CD4-positive, alpha-beta T cell (primary cell): ENCODE results near the gene KIF3A. TPM values are rescaled to one million over a fixed set of nuclear protein-coding genes. Genes with fewer than 3 reads are reported as not detected.
A peak's percentile ranks its signal among the peaks of the same experiment; 100 is the strongest.

Experiments used
- ATAC-seq: fragments of 200-7000 bp; cut with Tn5 transposase; one replicate; pipeline ENCODE4 v1.10.0; 2022; ENCODE audit warnings: mild to moderate bottlenecking; ENCODE audit not compliant: poor library complexity
- CTCF ChIA-PET: fragments of 350-600 bp; sonication (Branson Sonifier 250); formaldehyde crosslinking; loops from one replicate; lab custom pipeline; 2021; ENCODE audit warnings: antibody characterized with exemption, inconsistent platforms; lab: Charles Lee
- POLR2A ChIA-PET: fragments of 350-600 bp; sonication (Branson Sonifier 250); formaldehyde crosslinking; loops from one replicate; lab custom pipeline; 2021; ENCODE audit warnings: antibody characterized with exemption, inconsistent platforms; lab: Charles Lee
- DNase-seq, 14 experiments: peaks; one replicate each; pipeline ENCODE4 v3.0.0-alpha.2; 2013 to 2020; ENCODE audit warnings: mixed read lengths in 2 of 14
- H3K27ac ChIP-seq, 2 donors: one replicate each; pipeline versions ENCODE4 v1.5.1 to v1.7.0; 2013; ENCODE audit warnings: low read length in 2 of 2, low read depth in 1 of 2, mild to moderate bottlenecking in 1 of 2
- H3K27me3 ChIP-seq, 2 experiments: 1 replicate in 1 of 2; 2 replicates in 1 of 2; pipeline versions ENCODE4 v1.6.1 to v1.7.0; 2013; ENCODE audit warnings: low read length in 2 of 2, control low read depth in 1 of 2, mild to moderate bottlenecking in 1 of 2, moderate library complexity in 1 of 2; ENCODE audit not compliant: insufficient read depth in 2 of 2, control insufficient read depth in 1 of 2
- H3K36me3 ChIP-seq: one replicate; pipeline ENCODE4 v1.6.1; 2013; ENCODE audit warnings: low read length, control low read depth; ENCODE audit not compliant: insufficient read depth
- H3K4me1 ChIP-seq: one replicate; pipeline ENCODE4 v1.6.1; 2013; ENCODE audit warnings: low read length, control low read depth; ENCODE audit not compliant: insufficient read depth
- H3K4me3 ChIP-seq: one replicate; pipeline ENCODE4 v1.5.1; 2013; ENCODE audit warnings: mild to moderate bottlenecking, low read length, moderate library complexity
- H3K9me3 ChIP-seq, 2 experiments: 1 replicate in 1 of 2; 2 replicates in 1 of 2; pipeline versions ENCODE4 v1.6.1 to v1.7.0; 2013; ENCODE audit warnings: low read length in 2 of 2, mild to moderate bottlenecking in 2 of 2, control low read depth in 1 of 2, moderate library complexity in 1 of 2; ENCODE audit not compliant: control insufficient read depth in 1 of 2, insufficient read depth in 1 of 2
- H3K27ac Mint-ChIP-seq: one replicate; pipeline ENCODE4 v1.8.0; 2020; ENCODE audit warnings: mixed read lengths
- H3K27me3 Mint-ChIP-seq: one replicate; pipeline ENCODE4 v1.8.0; 2021; ENCODE audit warnings: mixed read lengths
- H3K36me3 Mint-ChIP-seq: one replicate; pipeline ENCODE4 v1.8.0; 2021; ENCODE audit warnings: low read depth, mixed read lengths
- H3K4me1 Mint-ChIP-seq: one replicate; pipeline ENCODE4 v1.8.0; 2021; ENCODE audit warnings: low read depth, mixed read lengths
- H3K4me3 Mint-ChIP-seq: one replicate; pipeline ENCODE4 v1.8.0; 2020; ENCODE audit warnings: mild to moderate bottlenecking, mixed read lengths
- H3K9me3 Mint-ChIP-seq: one replicate; pipeline ENCODE4 v1.8.0; 2020; ENCODE audit warnings: mixed read lengths
- intact Hi-C, 2 experiments: fragments of 100-400 bp; cut with DNase I in 1 of 2; cut with micrococcal nuclease in 1 of 2; formaldehyde crosslinking; loops; one replicate each; pipeline versions ENCODE4 v1.15.1 to v1.9.0; 2023 to 2025; cut with DNase I, micrococcal nuclease
- total RNA-seq, 174 experiments: library from RNA in 2 of 174; stranded (reverse) in 2 of 174; gene quantifications; one replicate each; pipeline ENCODE4 v1.2.3 and lab custom pipeline; 2021 to 2026
- TF ChIP-seq, protein P1 (sequence below): fragments of 200-600 bp; IDR thresholded peaks from one replicate; pipeline ENCODE4 v1.8.0; 2022; ENCODE audit warnings: antibody characterized with exemption, mild to moderate bottlenecking

KIF3A gene
- total RNA-seq, 2 experiments from 2014 or later = 10.2 to 12.4 TPM

DNA sequence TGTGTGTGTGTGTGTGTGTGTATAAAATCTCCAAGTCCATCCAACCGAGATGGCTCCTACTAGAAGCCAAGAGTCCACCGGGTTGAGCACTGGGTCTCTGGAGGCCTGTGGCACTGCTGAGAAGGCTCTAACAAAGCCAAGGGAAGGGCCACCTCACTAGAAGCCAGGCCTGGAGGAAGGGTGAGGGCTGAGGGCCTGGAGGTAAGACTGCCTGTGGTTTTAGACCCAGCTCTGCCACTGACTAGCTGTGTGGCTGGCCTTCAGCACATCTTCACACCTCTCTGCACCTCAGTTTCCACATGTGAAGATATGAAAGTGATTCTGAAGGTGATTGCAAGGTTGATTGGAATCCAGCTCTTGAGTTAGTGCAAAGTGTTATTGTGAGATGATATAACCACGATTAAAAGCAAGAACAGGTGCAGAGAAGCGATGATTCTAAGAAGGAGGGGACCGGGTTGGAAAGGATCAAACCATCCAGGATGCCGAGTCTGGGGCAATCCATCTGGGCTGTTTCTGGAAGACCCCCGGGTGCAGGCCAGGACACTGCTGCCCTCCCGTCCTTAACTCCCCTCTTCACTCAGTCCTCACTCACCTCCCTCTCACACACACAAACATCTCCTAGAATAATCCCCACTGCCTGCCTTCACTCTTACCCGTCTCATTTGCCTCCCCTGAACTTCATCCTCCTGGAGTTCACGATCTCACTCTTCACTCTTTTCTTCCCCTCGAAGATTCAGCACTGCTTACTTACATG is 61.2 kb downstream of the KIF3A start:
- no peak overlapping the region for H3K27ac Mint-ChIP-seq
- H3K36me3 Mint-ChIP-seq = no peaks in the 10 kb centered on the region
- Histone ChIP-seq H3K27ac (no peak overlapping the region), H3K4me3 (no peak overlapping the region), H3K9me3 (no peaks in the 10 kb centered on the region), H3K36me3 (no peaks in the 10 kb centered on the region), H3K27me3 (no peaks in the 10 kb centered on the region), H3K4me1 (peaks cover 4% of the 10 kb centered on the region)
- ATAC-seq = no peak
- TF ChIP-seq, protein P1, sequence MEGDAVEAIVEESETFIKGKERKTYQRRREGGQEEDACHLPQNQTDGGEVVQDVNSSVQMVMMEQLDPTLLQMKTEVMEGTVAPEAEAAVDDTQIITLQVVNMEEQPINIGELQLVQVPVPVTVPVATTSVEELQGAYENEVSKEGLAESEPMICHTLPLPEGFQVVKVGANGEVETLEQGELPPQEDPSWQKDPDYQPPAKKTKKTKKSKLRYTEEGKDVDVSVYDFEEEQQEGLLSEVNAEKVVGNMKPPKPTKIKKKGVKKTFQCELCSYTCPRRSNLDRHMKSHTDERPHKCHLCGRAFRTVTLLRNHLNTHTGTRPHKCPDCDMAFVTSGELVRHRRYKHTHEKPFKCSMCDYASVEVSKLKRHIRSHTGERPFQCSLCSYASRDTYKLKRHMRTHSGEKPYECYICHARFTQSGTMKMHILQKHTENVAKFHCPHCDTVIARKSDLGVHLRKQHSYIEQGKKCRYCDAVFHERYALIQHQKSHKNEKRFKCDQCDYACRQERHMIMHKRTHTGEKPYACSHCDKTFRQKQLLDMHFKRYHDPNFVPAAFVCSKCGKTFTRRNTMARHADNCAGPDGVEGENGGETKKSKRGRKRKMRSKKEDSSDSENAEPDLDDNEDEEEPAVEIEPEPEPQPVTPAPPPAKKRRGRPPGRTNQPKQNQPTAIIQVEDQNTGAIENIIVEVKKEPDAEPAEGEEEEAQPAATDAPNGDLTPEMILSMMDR = no peak
- no peaks in the 10 kb centered on the region for H3K9me3 Mint-ChIP-seq
- DNase-seq = no peak
- ChIA-PET POLR2A (no interaction called here), CTCF (no interaction called here)
- no peaks in the 10 kb centered on the region for H3K4me1 Mint-ChIP-seq
- no peak overlapping the region for H3K4me3 Mint-ChIP-seq
- intact Hi-C loops = no loop called here
- no peaks in the 10 kb centered on the region for H3K27me3 Mint-ChIP-seq

DNA sequence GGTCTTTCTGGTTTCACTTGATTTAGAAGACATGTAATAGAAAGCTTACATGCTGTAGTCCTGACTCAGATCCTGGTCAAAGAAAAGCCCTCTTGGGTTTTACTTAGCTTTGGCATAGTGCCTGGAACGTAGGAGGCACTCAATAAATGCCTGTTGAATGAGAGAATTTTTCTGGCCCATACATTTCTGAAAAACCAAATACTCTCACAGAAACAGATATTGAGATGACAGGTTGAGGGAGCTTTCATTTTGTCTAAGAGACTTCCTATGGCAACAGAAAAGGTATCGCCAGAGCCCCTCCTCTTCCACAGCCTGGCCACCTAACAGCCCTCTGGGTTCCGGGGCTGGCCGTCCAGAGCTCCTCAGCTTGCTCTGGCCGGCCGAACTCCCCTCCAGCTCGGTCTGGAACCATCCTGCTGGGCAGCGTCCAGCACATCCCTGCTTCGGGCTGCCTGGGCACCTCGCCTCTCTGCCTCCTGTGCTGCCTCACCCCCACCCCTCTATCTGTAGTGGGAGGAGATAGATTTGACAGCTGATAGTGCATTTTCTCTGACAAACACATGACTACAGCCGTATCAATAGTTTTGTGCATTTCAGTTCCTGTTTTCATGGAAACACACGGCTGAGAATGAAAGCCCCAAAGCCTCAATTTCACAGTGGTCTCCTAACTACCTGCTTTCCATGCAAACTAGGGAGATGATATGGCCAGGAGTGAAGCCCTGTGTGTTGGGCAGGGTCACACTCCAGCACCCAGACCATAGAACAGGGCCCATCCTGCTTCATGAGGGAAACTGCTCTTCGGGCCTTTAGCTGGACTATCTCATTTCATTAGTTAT is 62.5 kb downstream of the KIF3A start:
- Mint-ChIP-seq H3K4me1 (no peaks in the 10 kb centered on the region), H3K4me3 (no peak overlapping the region), H3K27ac (no peak overlapping the region), H3K36me3 (no peaks in the 10 kb centered on the region), H3K9me3 (no peaks in the 10 kb centered on the region), H3K27me3 (no peaks in the 10 kb centered on the region)
- ChIA-PET POLR2A (interaction anchor here (1.4 kb wide), 1 partner anchor 73 kb away, joined by 4 read pairs; the partner anchor contains the start of gene CCNI2), CTCF (no interaction called here)
- Histone ChIP-seq H3K36me3 (no peaks in the 10 kb centered on the region), H3K27me3 (no peaks in the 10 kb centered on the region), H3K4me3 (peak overlapping the region; percentile 2), H3K9me3 (peaks cover 0 to 3% of the 10 kb centered on the region in 2 experiments), H3K27ac (no peak overlapping the region), H3K4me1 (peaks cover 4% of the 10 kb centered on the region)
- intact Hi-C loops = no loop called here
- TF ChIP-seq, protein P1 = no peak
- ATAC-seq (no peak), DNase-seq (no peak)

DNA sequence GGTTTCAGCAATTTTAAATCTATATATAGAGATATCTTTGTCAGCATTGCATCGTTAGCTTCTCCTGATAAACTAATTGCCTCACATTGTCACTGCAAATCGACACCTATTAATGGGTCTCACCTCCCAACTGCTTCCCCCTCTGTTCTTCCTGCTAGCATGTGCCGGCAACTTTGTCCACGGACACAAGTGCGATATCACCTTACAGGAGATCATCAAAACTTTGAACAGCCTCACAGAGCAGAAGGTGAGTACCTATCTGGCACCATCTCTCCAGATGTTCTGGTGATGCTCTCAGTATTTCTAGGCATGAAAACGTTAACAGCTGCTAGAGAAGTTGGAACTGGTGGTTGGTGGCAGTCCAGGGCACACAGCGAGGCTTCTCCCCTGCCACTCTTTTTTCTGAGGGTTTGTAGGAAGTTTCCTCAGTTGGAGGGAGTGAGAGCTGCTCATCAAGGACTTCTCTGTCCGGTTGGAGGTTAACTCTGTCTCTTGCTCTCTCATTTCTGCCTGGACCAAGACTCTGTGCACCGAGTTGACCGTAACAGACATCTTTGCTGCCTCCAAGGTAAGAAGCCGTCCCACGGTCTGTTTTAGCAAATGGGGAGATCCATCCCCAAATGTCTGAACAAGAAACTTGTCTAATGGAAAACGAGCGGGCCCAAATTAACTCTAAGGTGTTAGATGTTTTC is 63.3 kb downstream of the KIF3A start, which contains the start of gene IL4:
TSS of gene IL4 (plus strand) at position 51 of the 692 bp plus-strand sequence. CDS start at position 113, 62 bp downstream.
- H3K4me3 ChIP-seq = peak within 1 kb of the TSS; percentile 2
- CTCF ChIA-PET = no interaction called here
- DNase-seq (no peak), ATAC-seq (no peak)
- TF ChIP-seq, protein P1 = no peak
- Mint-ChIP-seq H3K27me3 (no peaks in the 10 kb centered on the region), H3K4me3 (no peak within 1 kb of the TSS), H3K4me1 (no peaks in the 10 kb centered on the region), H3K36me3 (no peaks in the 10 kb centered on the region), H3K27ac (no peak within 1 kb of the TSS), H3K9me3 (no peaks in the 10 kb centered on the region)
- H3K27me3 ChIP-seq = no peaks in the 10 kb centered on the region
- H3K4me1 ChIP-seq = peaks cover 4% of the 10 kb centered on the region
- peaks cover 0 to 3% of the 10 kb centered on the region in 2 experiments for H3K9me3 ChIP-seq
- no peaks in the 10 kb centered on the region for H3K36me3 ChIP-seq
- H3K27ac ChIP-seq = no peak within 1 kb of the TSS
- POLR2A ChIA-PET = interaction anchor here (1.4 kb wide), 1 partner anchor 74 kb away, joined by 4 read pairs; the partner anchor contains the start of gene CCNI2
- intact Hi-C loops = no loop called here
